WERI-Rb-1 (cell line): ENCODE measurements around the gene ATP6V0E2.
A peak's percentile ranks its signal among the peaks of the same experiment; 100 is the strongest.

Source experiments
- DNase-seq: peaks from one replicate; pipeline ENCODE4 v3.0.0-alpha.2; 2020
- H3K27ac ChIP-seq: fragments of 250-450 bp; sonication (Bioruptor Pico); 2 replicates; pipeline ENCODE4 v1.5.1; 2020; ENCODE audit warnings: mild to moderate bottlenecking, moderate library complexity
- H3K27me3 ChIP-seq: fragments of 250-450 bp; sonication (Bioruptor Pico); 2 replicates; pipeline ENCODE4 v1.5.1; 2021; ENCODE audit warnings: mild to moderate bottlenecking, low read depth, moderate library complexity; ENCODE audit not compliant: insufficient read depth, severe bottlenecking
- H3K36me3 ChIP-seq: fragments of 250-450 bp; sonication (Bioruptor Pico); 2 replicates; pipeline ENCODE4 v1.5.1; 2020; ENCODE audit warnings: mild to moderate bottlenecking, moderate library complexity
- H3K4me3 ChIP-seq: 2 replicates; pipeline ENCODE4 v1.5.1; 2011; ENCODE audit warnings: low read depth, mild to moderate bottlenecking, control low read depth, low read length
- H3K9me3 ChIP-seq: fragments of 250-450 bp; sonication (Bioruptor Pico); 2 replicates; pipeline ENCODE4 v1.5.1; 2021; ENCODE audit warnings: mild to moderate bottlenecking, moderate library complexity; ENCODE audit not compliant: severe bottlenecking
- TF ChIP-seq, protein P1 (sequence below): IDR thresholded peaks from 2 replicates; pipeline ENCODE4 v1.5.1; 2011; ENCODE audit warnings: low read depth, mild to moderate bottlenecking, control low read depth, inconsistent platforms, low read length

The ATP6V0E2 gene

DNA sequence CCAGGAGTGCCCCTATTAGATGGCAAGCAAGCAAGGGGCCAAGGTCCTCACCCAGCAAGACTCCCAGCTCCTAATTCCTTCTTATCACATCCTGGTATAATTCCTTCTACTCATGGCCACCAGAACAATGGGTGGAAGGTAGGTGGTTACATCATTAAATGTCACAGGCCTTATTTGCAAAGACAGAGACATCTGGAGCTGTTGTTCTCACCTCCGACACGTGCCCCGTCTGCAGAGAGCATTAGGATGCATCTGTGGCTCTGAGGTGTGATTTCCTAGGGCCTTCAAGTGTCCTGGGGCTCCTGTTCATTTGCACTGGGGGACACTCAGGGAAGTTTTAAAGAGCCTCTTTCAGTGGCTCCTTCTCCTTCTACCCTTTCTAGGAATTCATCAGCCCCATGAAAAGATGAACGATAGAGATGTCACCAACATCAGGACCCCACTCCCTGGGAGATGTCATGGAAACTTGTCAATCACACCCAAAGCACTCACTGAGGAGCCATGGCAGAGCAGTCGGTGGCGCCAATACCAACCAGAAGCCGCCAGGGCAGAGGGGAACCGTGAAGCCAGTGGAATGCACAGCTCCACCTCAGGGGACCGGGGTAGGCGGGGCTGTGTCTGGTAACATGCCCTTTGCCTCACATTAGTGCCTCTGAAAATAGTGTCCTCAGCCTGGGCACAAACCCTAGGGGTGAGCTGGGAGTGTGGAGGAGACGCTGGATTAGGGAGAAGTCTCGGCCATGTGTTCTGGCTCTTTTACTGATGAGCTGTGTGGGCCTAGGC, 2.9 kb upstream of the ATP6V0E2 start:
- DNase-seq = no peak
- TF ChIP-seq, protein P1, sequence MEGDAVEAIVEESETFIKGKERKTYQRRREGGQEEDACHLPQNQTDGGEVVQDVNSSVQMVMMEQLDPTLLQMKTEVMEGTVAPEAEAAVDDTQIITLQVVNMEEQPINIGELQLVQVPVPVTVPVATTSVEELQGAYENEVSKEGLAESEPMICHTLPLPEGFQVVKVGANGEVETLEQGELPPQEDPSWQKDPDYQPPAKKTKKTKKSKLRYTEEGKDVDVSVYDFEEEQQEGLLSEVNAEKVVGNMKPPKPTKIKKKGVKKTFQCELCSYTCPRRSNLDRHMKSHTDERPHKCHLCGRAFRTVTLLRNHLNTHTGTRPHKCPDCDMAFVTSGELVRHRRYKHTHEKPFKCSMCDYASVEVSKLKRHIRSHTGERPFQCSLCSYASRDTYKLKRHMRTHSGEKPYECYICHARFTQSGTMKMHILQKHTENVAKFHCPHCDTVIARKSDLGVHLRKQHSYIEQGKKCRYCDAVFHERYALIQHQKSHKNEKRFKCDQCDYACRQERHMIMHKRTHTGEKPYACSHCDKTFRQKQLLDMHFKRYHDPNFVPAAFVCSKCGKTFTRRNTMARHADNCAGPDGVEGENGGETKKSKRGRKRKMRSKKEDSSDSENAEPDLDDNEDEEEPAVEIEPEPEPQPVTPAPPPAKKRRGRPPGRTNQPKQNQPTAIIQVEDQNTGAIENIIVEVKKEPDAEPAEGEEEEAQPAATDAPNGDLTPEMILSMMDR = no peak
- Histone ChIP-seq H3K36me3 (peaks cover 8% of the 10 kb centered on the region), H3K27me3 (no peaks in the 10 kb centered on the region), H3K4me3 (no peak overlapping the region), H3K27ac (peak overlapping the region; percentile 94), H3K9me3 (no peaks in the 10 kb centered on the region)

DNA sequence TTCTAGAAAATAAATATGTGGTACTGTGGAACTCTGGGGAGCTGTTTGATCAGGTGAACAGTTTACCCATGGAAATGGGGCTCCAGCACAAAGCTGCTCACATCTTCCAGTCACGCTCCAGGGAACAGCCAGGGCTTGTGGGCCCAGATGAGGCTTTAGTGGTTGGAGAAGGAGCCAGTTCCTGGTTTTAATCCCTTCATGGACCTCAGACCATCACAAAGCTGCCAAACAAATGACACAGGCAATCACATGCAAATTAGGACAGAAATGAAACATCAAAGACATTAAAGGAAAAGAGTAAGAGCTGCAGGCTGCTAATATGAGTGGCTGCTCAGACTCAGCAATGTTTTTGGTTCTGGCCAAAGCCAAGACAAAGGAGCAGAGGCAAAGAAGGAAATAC, 2.2 kb upstream of the ATP6V0E2 start:
- no peaks in the 10 kb centered on the region for H3K27me3 ChIP-seq
- H3K36me3 ChIP-seq = peaks cover 14% of the 10 kb centered on the region
- H3K4me3 ChIP-seq = no peak overlapping the region
- H3K27ac ChIP-seq = peak overlapping the region; percentile 94
- TF ChIP-seq, protein P1 = no peak
- peak; percentile 55 for DNase-seq
- no peaks in the 10 kb centered on the region for H3K9me3 ChIP-seq

GRCh38 chr7:149872419-149873073, 1.2 kb upstream of the ATP6V0E2 start:
- H3K36me3 ChIP-seq = peaks cover 16% of the 10 kb centered on the region
- DNase-seq = peak; percentile 90
- H3K9me3 ChIP-seq = no peaks in the 10 kb centered on the region
- H3K4me3 ChIP-seq = peak overlapping the region; percentile 81
- peak overlapping the region; percentile 94 for H3K27ac ChIP-seq
- H3K27me3 ChIP-seq = no peaks in the 10 kb centered on the region
- TF ChIP-seq, protein P1 = peak; percentile 37; the same call in 1 of the 2 replicates

GRCh38 chr7:149873970-149874643, 338 bp downstream of the ATP6V0E2 start:
- H3K4me3 ChIP-seq = peak overlapping the region; percentile 81
- no peak for DNase-seq
- no peaks in the 10 kb centered on the region for H3K27me3 ChIP-seq
- peaks cover 16% of the 10 kb centered on the region for H3K36me3 ChIP-seq
- TF ChIP-seq, protein P1 = no peak
- H3K27ac ChIP-seq = peak overlapping the region; percentile 94; the same call in 1 of the 2 replicates
- H3K9me3 ChIP-seq = no peaks in the 10 kb centered on the region

DNA sequence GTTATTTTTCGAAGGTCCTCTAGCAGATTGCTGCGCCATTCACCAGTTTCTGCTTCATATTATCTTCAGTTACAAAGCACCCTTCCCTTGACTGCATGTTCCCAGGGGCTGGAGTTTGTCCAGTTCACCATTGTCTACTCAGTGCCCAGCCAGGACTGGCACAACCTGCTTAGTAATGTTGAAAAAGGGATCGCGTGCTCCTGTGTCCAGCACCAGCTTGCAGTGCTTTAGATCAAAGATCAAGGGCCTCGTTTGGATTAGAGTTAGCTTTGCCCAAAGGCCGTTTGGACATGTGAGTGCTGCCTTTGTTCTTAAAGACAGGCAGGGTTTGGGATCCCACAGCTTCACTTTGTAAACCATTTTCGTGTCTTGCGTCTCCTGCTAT, 867 bp downstream of the ATP6V0E2 start:
- no peaks in the 10 kb centered on the region for H3K27me3 ChIP-seq
- no peak for DNase-seq
- H3K27ac ChIP-seq = no peak overlapping the region
- peaks cover 18% of the 10 kb centered on the region for H3K36me3 ChIP-seq
- no peaks in the 10 kb centered on the region for H3K9me3 ChIP-seq
- TF ChIP-seq, protein P1 = no peak
- H3K4me3 ChIP-seq = peak overlapping the region; percentile 81
